B cell (primary cell): ENCODE results near the gene SLC1A2.

Experiments
- EZH2 ChIP-seq: IDR thresholded peaks from 2 replicates; pipeline ENCODE4 v1.6.1; 2012; ENCODE audit warnings: borderline replicate concordance, low read depth, mild to moderate bottlenecking, moderate library complexity, low read length; ENCODE audit not compliant: insufficient read depth, poor library complexity, severe bottlenecking
- TF ChIP-seq, protein P1 (sequence below): fragments of 200-600 bp; IDR thresholded peaks from one replicate; pipeline ENCODE4 v1.8.0; 2022; ENCODE audit warnings: antibody characterized with exemption, mild to moderate bottlenecking

- TF ChIP-seq, protein P1, sequence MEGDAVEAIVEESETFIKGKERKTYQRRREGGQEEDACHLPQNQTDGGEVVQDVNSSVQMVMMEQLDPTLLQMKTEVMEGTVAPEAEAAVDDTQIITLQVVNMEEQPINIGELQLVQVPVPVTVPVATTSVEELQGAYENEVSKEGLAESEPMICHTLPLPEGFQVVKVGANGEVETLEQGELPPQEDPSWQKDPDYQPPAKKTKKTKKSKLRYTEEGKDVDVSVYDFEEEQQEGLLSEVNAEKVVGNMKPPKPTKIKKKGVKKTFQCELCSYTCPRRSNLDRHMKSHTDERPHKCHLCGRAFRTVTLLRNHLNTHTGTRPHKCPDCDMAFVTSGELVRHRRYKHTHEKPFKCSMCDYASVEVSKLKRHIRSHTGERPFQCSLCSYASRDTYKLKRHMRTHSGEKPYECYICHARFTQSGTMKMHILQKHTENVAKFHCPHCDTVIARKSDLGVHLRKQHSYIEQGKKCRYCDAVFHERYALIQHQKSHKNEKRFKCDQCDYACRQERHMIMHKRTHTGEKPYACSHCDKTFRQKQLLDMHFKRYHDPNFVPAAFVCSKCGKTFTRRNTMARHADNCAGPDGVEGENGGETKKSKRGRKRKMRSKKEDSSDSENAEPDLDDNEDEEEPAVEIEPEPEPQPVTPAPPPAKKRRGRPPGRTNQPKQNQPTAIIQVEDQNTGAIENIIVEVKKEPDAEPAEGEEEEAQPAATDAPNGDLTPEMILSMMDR, result no peak
- TF ChIP-seq EZH2, result no peak
Measured at GRCh38 chr11:35207471-35208403, 211.6 kb downstream of the SLC1A2 start.
